CD4-positive, alpha-beta T cell (primary cell): ENCODE measurements around the gene SLC9A2. TPM values are rescaled to one million over a fixed set of nuclear protein-coding genes. Genes with fewer than 3 reads are reported as not detected.

ENCODE experiments used
- ATAC-seq: fragments of 200-7000 bp; cut with Tn5 transposase; one replicate; pipeline ENCODE4 v1.10.0; 2022; ENCODE audit warnings: mild to moderate bottlenecking; ENCODE audit not compliant: poor library complexity
- CTCF ChIA-PET: fragments of 350-600 bp; sonication (Branson Sonifier 250); formaldehyde crosslinking; loops from one replicate; lab custom pipeline; 2021; ENCODE audit warnings: antibody characterized with exemption, inconsistent platforms; lab: Charles Lee
- POLR2A ChIA-PET: fragments of 350-600 bp; sonication (Branson Sonifier 250); formaldehyde crosslinking; loops from one replicate; lab custom pipeline; 2021; ENCODE audit warnings: antibody characterized with exemption, inconsistent platforms; lab: Charles Lee
- DNase-seq, 14 experiments: peaks; one replicate each; pipeline ENCODE4 v3.0.0-alpha.2; 2013 to 2020; ENCODE audit warnings: mixed read lengths in 2 of 14
- H3K27ac ChIP-seq, 2 donors: one replicate each; pipeline versions ENCODE4 v1.5.1 to v1.7.0; 2013; ENCODE audit warnings: low read length in 2 of 2, low read depth in 1 of 2, mild to moderate bottlenecking in 1 of 2
- H3K27me3 ChIP-seq, 2 experiments: 1 replicate in 1 of 2; 2 replicates in 1 of 2; pipeline versions ENCODE4 v1.6.1 to v1.7.0; 2013; ENCODE audit warnings: low read length in 2 of 2, control low read depth in 1 of 2, mild to moderate bottlenecking in 1 of 2, moderate library complexity in 1 of 2; ENCODE audit not compliant: insufficient read depth in 2 of 2, control insufficient read depth in 1 of 2
- H3K36me3 ChIP-seq: one replicate; pipeline ENCODE4 v1.6.1; 2013; ENCODE audit warnings: low read length, control low read depth; ENCODE audit not compliant: insufficient read depth
- H3K4me1 ChIP-seq: one replicate; pipeline ENCODE4 v1.6.1; 2013; ENCODE audit warnings: low read length, control low read depth; ENCODE audit not compliant: insufficient read depth
- H3K4me3 ChIP-seq: one replicate; pipeline ENCODE4 v1.5.1; 2013; ENCODE audit warnings: mild to moderate bottlenecking, low read length, moderate library complexity
- H3K9me3 ChIP-seq, 2 experiments: 1 replicate in 1 of 2; 2 replicates in 1 of 2; pipeline versions ENCODE4 v1.6.1 to v1.7.0; 2013; ENCODE audit warnings: low read length in 2 of 2, mild to moderate bottlenecking in 2 of 2, control low read depth in 1 of 2, moderate library complexity in 1 of 2; ENCODE audit not compliant: control insufficient read depth in 1 of 2, insufficient read depth in 1 of 2
- H3K27ac Mint-ChIP-seq: one replicate; pipeline ENCODE4 v1.8.0; 2020; ENCODE audit warnings: mixed read lengths
- H3K27me3 Mint-ChIP-seq: one replicate; pipeline ENCODE4 v1.8.0; 2021; ENCODE audit warnings: mixed read lengths
- H3K36me3 Mint-ChIP-seq: one replicate; pipeline ENCODE4 v1.8.0; 2021; ENCODE audit warnings: low read depth, mixed read lengths
- H3K4me1 Mint-ChIP-seq: one replicate; pipeline ENCODE4 v1.8.0; 2021; ENCODE audit warnings: low read depth, mixed read lengths
- H3K4me3 Mint-ChIP-seq: one replicate; pipeline ENCODE4 v1.8.0; 2020; ENCODE audit warnings: mild to moderate bottlenecking, mixed read lengths
- H3K9me3 Mint-ChIP-seq: one replicate; pipeline ENCODE4 v1.8.0; 2020; ENCODE audit warnings: mixed read lengths
- intact Hi-C, 2 experiments: fragments of 100-400 bp; cut with DNase I in 1 of 2; cut with micrococcal nuclease in 1 of 2; formaldehyde crosslinking; loops; one replicate each; pipeline versions ENCODE4 v1.15.1 to v1.9.0; 2023 to 2025; cut with DNase I, micrococcal nuclease
- total RNA-seq, 174 experiments: library from RNA in 2 of 174; stranded (reverse) in 2 of 174; gene quantifications; one replicate each; pipeline ENCODE4 v1.2.3 and lab custom pipeline; 2021 to 2026
- TF ChIP-seq, protein P1 (sequence below): fragments of 200-600 bp; IDR thresholded peaks from one replicate; pipeline ENCODE4 v1.8.0; 2022; ENCODE audit warnings: antibody characterized with exemption, mild to moderate bottlenecking

SLC9A2 gene
- total RNA-seq, 2 experiments from 2014 or later, result not detected

GRCh38 chr2:102663381-102663780, 44.0 kb downstream of the SLC9A2 start:
- no peak for DNase-seq
- Histone ChIP-seq H3K4me1 (peaks cover 7% of the 10 kb centered on the region), H3K27me3 (no peaks in the 10 kb centered on the region), H3K4me3 (no peak overlapping the region), H3K27ac (no peak overlapping the region), H3K9me3 (no peaks in the 10 kb centered on the region), H3K36me3 (no peaks in the 10 kb centered on the region)
- Mint-ChIP-seq H3K4me3 (no peak overlapping the region), H3K36me3 (no peaks in the 10 kb centered on the region), H3K9me3 (no peaks in the 10 kb centered on the region), H3K27ac (peak overlapping the region; percentile 3), H3K27me3 (no peaks in the 10 kb centered on the region), H3K4me1 (peaks cover 20% of the 10 kb centered on the region)
- ATAC-seq, result no peak
- POLR2A ChIA-PET, result no interaction called here
- CTCF ChIA-PET, result no interaction called here
- intact Hi-C loops, result no loop called here
- TF ChIP-seq, protein P1, sequence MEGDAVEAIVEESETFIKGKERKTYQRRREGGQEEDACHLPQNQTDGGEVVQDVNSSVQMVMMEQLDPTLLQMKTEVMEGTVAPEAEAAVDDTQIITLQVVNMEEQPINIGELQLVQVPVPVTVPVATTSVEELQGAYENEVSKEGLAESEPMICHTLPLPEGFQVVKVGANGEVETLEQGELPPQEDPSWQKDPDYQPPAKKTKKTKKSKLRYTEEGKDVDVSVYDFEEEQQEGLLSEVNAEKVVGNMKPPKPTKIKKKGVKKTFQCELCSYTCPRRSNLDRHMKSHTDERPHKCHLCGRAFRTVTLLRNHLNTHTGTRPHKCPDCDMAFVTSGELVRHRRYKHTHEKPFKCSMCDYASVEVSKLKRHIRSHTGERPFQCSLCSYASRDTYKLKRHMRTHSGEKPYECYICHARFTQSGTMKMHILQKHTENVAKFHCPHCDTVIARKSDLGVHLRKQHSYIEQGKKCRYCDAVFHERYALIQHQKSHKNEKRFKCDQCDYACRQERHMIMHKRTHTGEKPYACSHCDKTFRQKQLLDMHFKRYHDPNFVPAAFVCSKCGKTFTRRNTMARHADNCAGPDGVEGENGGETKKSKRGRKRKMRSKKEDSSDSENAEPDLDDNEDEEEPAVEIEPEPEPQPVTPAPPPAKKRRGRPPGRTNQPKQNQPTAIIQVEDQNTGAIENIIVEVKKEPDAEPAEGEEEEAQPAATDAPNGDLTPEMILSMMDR, result no peak

DNA sequence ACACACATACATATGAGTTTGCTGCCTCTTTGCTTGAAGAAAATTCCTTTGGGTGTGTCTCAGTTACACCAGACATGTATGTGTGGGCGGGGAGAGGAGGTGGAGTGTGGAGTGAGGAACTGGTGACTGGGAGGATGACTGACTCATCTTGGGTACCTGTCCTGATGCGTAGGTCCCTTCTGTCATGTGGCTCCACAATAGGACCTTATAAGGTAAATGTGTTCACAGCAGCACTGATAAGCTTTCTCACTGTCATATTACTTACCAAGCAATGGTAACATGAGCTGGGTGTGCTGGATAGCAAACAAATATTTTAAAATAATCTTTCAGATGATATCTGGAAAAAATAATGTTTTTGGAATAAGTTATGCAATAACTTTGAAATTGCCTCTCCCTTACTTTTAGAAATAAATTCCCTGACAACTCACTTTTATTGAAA, 45.1 kb downstream of the SLC9A2 start:
- Histone ChIP-seq H3K9me3 (no peaks in the 10 kb centered on the region), H3K4me3 (no peak overlapping the region), H3K27ac (no peak overlapping the region), H3K36me3 (no peaks in the 10 kb centered on the region), H3K27me3 (no peaks in the 10 kb centered on the region), H3K4me1 (peaks cover 7% of the 10 kb centered on the region)
- DNase-seq, result peak in 6 of 14 experiments; percentile 2 to 30 (median 10)
- H3K4me3 Mint-ChIP-seq, result no peak overlapping the region
- H3K4me1 Mint-ChIP-seq, result peaks cover 20% of the 10 kb centered on the region
- no peaks in the 10 kb centered on the region for H3K36me3 Mint-ChIP-seq
- H3K27me3 Mint-ChIP-seq, result no peaks in the 10 kb centered on the region
- TF ChIP-seq, protein P1, result no peak
- H3K27ac Mint-ChIP-seq, result peak overlapping the region; percentile 60
- CTCF ChIA-PET, result no interaction called here
- POLR2A ChIA-PET, result no interaction called here
- peak; percentile 93 for ATAC-seq
- intact Hi-C loops, result no loop called here
- H3K9me3 Mint-ChIP-seq, result no peaks in the 10 kb centered on the region

DNA sequence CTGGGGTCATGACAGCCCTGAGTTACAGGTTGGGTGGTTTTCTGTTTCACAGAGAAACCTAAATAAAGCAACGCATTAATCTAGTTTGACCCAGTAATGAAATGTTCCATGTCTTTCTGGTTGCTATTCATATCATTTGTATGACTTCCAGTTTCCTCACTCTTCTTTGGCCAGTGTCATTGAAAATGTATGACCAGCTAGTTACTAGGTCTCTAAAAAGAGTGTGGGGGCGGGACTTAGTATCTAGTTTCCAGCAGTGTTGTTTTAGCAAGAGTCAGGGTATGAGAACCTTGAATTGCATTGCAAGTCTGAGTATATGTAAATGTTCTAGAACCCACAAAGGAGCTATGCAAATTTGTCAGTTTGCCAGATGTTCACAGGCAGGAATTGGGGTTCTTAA, 47.7 kb downstream of the SLC9A2 start:
- peaks cover 18% of the 10 kb centered on the region for H3K4me1 Mint-ChIP-seq
- ChIA-PET CTCF (no interaction called here), POLR2A (no interaction called here)
- Histone ChIP-seq H3K4me1 (peaks cover 7% of the 10 kb centered on the region), H3K27me3 (no peaks in the 10 kb centered on the region), H3K27ac (no peak overlapping the region), H3K4me3 (no peak overlapping the region), H3K9me3 (no peaks in the 10 kb centered on the region), H3K36me3 (no peaks in the 10 kb centered on the region)
- intact Hi-C loops, result no loop called here
- no peaks in the 10 kb centered on the region for H3K27me3 Mint-ChIP-seq
- no peaks in the 10 kb centered on the region for H3K9me3 Mint-ChIP-seq
- H3K36me3 Mint-ChIP-seq, result no peaks in the 10 kb centered on the region
- no peak for DNase-seq
- no peak for ATAC-seq
- TF ChIP-seq, protein P1, result no peak
- H3K4me3 Mint-ChIP-seq, result no peak overlapping the region
- no peak overlapping the region for H3K27ac Mint-ChIP-seq
